Activated naive CD4-positive, alpha-beta T cell treated with anti-CD3 and anti-CD28 coated beads, Interleukin-2, amount 10 ng/mL, durations not matched to agents 7 days and 5 days (primary cell): Measurements from ENCODE around the gene CDKN1B.

Experiments used
- CTCF ChIA-PET: fragments of 350-600 bp; sonication (Branson Sonifier 250); formaldehyde crosslinking; loops from one replicate; lab custom pipeline; 2021; ENCODE audit warnings: antibody characterized with exemption; lab: Charles Lee
- DNase-seq: peaks from one replicate; pipeline ENCODE4 v3.0.0-alpha.2; 2020
- H3K27ac Mint-ChIP-seq: one replicate; pipeline ENCODE4 v1.8.0; 2021; ENCODE audit warnings: mild to moderate bottlenecking, moderate library complexity, mixed read lengths
- H3K27me3 Mint-ChIP-seq: one replicate; pipeline ENCODE4 v1.8.0; 2021; ENCODE audit warnings: mild to moderate bottlenecking, mixed read lengths
- H3K36me3 Mint-ChIP-seq: one replicate; pipeline ENCODE4 v1.8.0; 2021; ENCODE audit warnings: mixed read lengths
- H3K4me1 Mint-ChIP-seq: one replicate; pipeline ENCODE4 v1.8.0; 2021; ENCODE audit warnings: mixed read lengths
- H3K4me3 Mint-ChIP-seq: one replicate; pipeline ENCODE4 v1.8.0; 2021; ENCODE audit warnings: mild to moderate bottlenecking, moderate library complexity, mixed read lengths
- H3K9me3 Mint-ChIP-seq: one replicate; pipeline ENCODE4 v1.8.0; 2021; ENCODE audit warnings: mixed read lengths

The CDKN1B gene

GRCh38 chr12:12716793-12717585 is at the start of gene CDKN1B:
CDKN1B (plus strand) TSS chr12:12717368; CDS start chr12:12717840, 472 bp downstream.
- Mint-ChIP-seq H3K27me3 (peaks cover 7% of the 10 kb centered on the region), H3K9me3 (no peaks in the 10 kb centered on the region), H3K4me3 (peak within 1 kb of the TSS; percentile 98), H3K27ac (peak within 1 kb of the TSS; percentile 100), H3K36me3 (peaks cover 62% of the 10 kb centered on the region), H3K4me1 (peaks cover 41% of the 10 kb centered on the region)
- CTCF ChIA-PET: interaction anchor here (0.8 to 2.3 kb wide), 5 partner anchors 9 to 359 kb away, joined by 3 to 8 read pairs (median 4); no protein-coding TSS in a partner anchor
- DNase-seq: peak; percentile 92

- no peak overlapping the region for H3K4me3 Mint-ChIP-seq
- H3K36me3 Mint-ChIP-seq: no peaks in the 10 kb centered on the region
- no peaks in the 10 kb centered on the region for H3K9me3 Mint-ChIP-seq
- H3K27me3 Mint-ChIP-seq: no peaks in the 10 kb centered on the region
- CTCF ChIA-PET: no interaction called here
- peaks cover 7% of the 10 kb centered on the region for H3K4me1 Mint-ChIP-seq
- DNase-seq: no peak
- no peak overlapping the region for H3K27ac Mint-ChIP-seq
Observed at GRCh38 chr12:12668005-12668404, 49.2 kb upstream of the CDKN1B start.

GRCh38 chr12:12669020-12669419 is 48.1 kb upstream of the CDKN1B start:
- Mint-ChIP-seq H3K4me1 (peaks cover 10% of the 10 kb centered on the region), H3K4me3 (no peak overlapping the region), H3K27ac (no peak overlapping the region), H3K27me3 (no peaks in the 10 kb centered on the region), H3K36me3 (no peaks in the 10 kb centered on the region), H3K9me3 (no peaks in the 10 kb centered on the region)
- CTCF ChIA-PET: no interaction called here
- no peak for DNase-seq

- Mint-ChIP-seq H3K36me3 (peaks cover 5% of the 10 kb centered on the region), H3K9me3 (no peaks in the 10 kb centered on the region), H3K27me3 (no peaks in the 10 kb centered on the region), H3K4me3 (no peak overlapping the region), H3K4me1 (peaks cover 10% of the 10 kb centered on the region), H3K27ac (no peak overlapping the region)
- no peak for DNase-seq
- CTCF ChIA-PET: interaction anchor here (1.5 to 1.8 kb wide), 2 partner anchors 9 to 15 kb away, joined by 4 to 5 read pairs; no protein-coding TSS in a partner anchor
Observed at GRCh38 chr12:12671850-12672660, 45.1 kb upstream of the CDKN1B start.

GRCh38 chr12:12673296-12673695 is 43.9 kb upstream of the CDKN1B start:
- no peak for DNase-seq
- Mint-ChIP-seq H3K27ac (peak overlapping the region; percentile 17), H3K36me3 (peaks cover 5% of the 10 kb centered on the region), H3K27me3 (no peaks in the 10 kb centered on the region), H3K9me3 (no peaks in the 10 kb centered on the region), H3K4me3 (no peak overlapping the region), H3K4me1 (peaks cover 10% of the 10 kb centered on the region)
- CTCF ChIA-PET: interaction anchor here (1.1 to 1.5 kb wide), 2 partner anchors 17 kb away, joined by 3 to 4 read pairs; no protein-coding TSS in a partner anchor

- CTCF ChIA-PET: no interaction called here
- Mint-ChIP-seq H3K27me3 (no peaks in the 10 kb centered on the region), H3K27ac (no peak overlapping the region), H3K36me3 (peaks cover 5% of the 10 kb centered on the region), H3K4me1 (peaks cover 8% of the 10 kb centered on the region), H3K4me3 (no peak overlapping the region), H3K9me3 (no peaks in the 10 kb centered on the region)
- DNase-seq: no peak
Observed at GRCh38 chr12:12676605-12677004, 40.6 kb upstream of the CDKN1B start.

GRCh38 chr12:12681061-12681765 is 36.0 kb upstream of the CDKN1B start:
- no peaks in the 10 kb centered on the region for H3K9me3 Mint-ChIP-seq
- H3K4me1 Mint-ChIP-seq: no peaks in the 10 kb centered on the region
- no peak overlapping the region for H3K4me3 Mint-ChIP-seq
- CTCF ChIA-PET: no interaction called here
- H3K27ac Mint-ChIP-seq: no peak overlapping the region
- no peaks in the 10 kb centered on the region for H3K27me3 Mint-ChIP-seq
- peaks cover 8% of the 10 kb centered on the region for H3K36me3 Mint-ChIP-seq
- DNase-seq: no peak

- Mint-ChIP-seq H3K27me3 (no peaks in the 10 kb centered on the region), H3K4me1 (no peaks in the 10 kb centered on the region), H3K4me3 (no peak overlapping the region), H3K27ac (no peak overlapping the region), H3K9me3 (no peaks in the 10 kb centered on the region), H3K36me3 (peaks cover 8% of the 10 kb centered on the region)
- CTCF ChIA-PET: no interaction called here
- no peak for DNase-seq
Observed at GRCh38 chr12:12682284-12682683, 34.9 kb upstream of the CDKN1B start.

- CTCF ChIA-PET: no interaction called here
- DNase-seq: no peak
- peaks cover 15% of the 10 kb centered on the region for H3K36me3 Mint-ChIP-seq
- no peaks in the 10 kb centered on the region for H3K9me3 Mint-ChIP-seq
- H3K4me1 Mint-ChIP-seq: no peaks in the 10 kb centered on the region
- H3K27ac Mint-ChIP-seq: no peak overlapping the region
- H3K4me3 Mint-ChIP-seq: no peak overlapping the region
- H3K27me3 Mint-ChIP-seq: no peaks in the 10 kb centered on the region
Observed at GRCh38 chr12:12683136-12683697, 34.0 kb upstream of the CDKN1B start.

GRCh38 chr12:12683725-12684124 is 33.4 kb upstream of the CDKN1B start:
- no peaks in the 10 kb centered on the region for H3K27me3 Mint-ChIP-seq
- no peak overlapping the region for H3K4me3 Mint-ChIP-seq
- peaks cover 2% of the 10 kb centered on the region for H3K4me1 Mint-ChIP-seq
- DNase-seq: no peak
- H3K27ac Mint-ChIP-seq: no peak overlapping the region
- H3K9me3 Mint-ChIP-seq: no peaks in the 10 kb centered on the region
- H3K36me3 Mint-ChIP-seq: peaks cover 17% of the 10 kb centered on the region
- CTCF ChIA-PET: no interaction called here

GRCh38 chr12:12684375-12685106 is 32.6 kb upstream of the CDKN1B start:
- H3K9me3 Mint-ChIP-seq: no peaks in the 10 kb centered on the region
- H3K36me3 Mint-ChIP-seq: peaks cover 17% of the 10 kb centered on the region
- H3K27ac Mint-ChIP-seq: no peak overlapping the region
- no peak overlapping the region for H3K4me3 Mint-ChIP-seq
- CTCF ChIA-PET: interaction anchor here (1.2 kb wide), 1 partner anchor 51 kb away, joined by 3 read pairs; no protein-coding TSS in a partner anchor
- peak; percentile 56 for DNase-seq
- H3K27me3 Mint-ChIP-seq: no peaks in the 10 kb centered on the region
- H3K4me1 Mint-ChIP-seq: peaks cover 8% of the 10 kb centered on the region

GRCh38 chr12:12685305-12685704 is 31.9 kb upstream of the CDKN1B start:
- Mint-ChIP-seq H3K27me3 (no peaks in the 10 kb centered on the region), H3K36me3 (peaks cover 17% of the 10 kb centered on the region), H3K9me3 (no peaks in the 10 kb centered on the region), H3K27ac (no peak overlapping the region), H3K4me3 (no peak overlapping the region), H3K4me1 (peaks cover 16% of the 10 kb centered on the region)
- CTCF ChIA-PET: interaction anchor here (1.2 kb wide), 1 partner anchor 50 kb away, joined by 3 read pairs; no protein-coding TSS in a partner anchor
- DNase-seq: no peak

GRCh38 chr12:12686472-12686871 is 30.7 kb upstream of the CDKN1B start:
- CTCF ChIA-PET: no interaction called here
- H3K36me3 Mint-ChIP-seq: peaks cover 22% of the 10 kb centered on the region
- peaks cover 23% of the 10 kb centered on the region for H3K4me1 Mint-ChIP-seq
- no peaks in the 10 kb centered on the region for H3K27me3 Mint-ChIP-seq
- H3K9me3 Mint-ChIP-seq: no peaks in the 10 kb centered on the region
- H3K4me3 Mint-ChIP-seq: no peak overlapping the region
- no peak overlapping the region for H3K27ac Mint-ChIP-seq
- DNase-seq: no peak
